Iris pigment epithelial cell (primary cell): Measurements from ENCODE around the gene ERC1.
"Not testable (repeated sequence)": the region's sequence is repeated elsewhere in the genome, so short reads cannot be mapped to it uniquely, and the experiment has no call there.

Source experiments
- DNase-seq: peaks from one replicate; pipeline ENCODE4 v3.0.0-alpha.2; 2011; ENCODE audit warnings: low read depth

Gene ERC1

GRCh38 chr12:1289371-1290155 lies 298.5 kb downstream of the ERC1 start:
- peak; percentile 3 for DNase-seq

GRCh38 chr12:1290716-1291115 lies 299.7 kb downstream of the ERC1 start:
- DNase-seq: no peak

GRCh38 chr12:1291601-1292332 lies 300.7 kb downstream of the ERC1 start:
- DNase-seq: no peak

- no peak for DNase-seq
These were observed 302.9 kb downstream of the ERC1 start for GRCh38 chr12:1293901-1294300.

- peak; percentile 74 for DNase-seq
These were observed 306.2 kb downstream of the ERC1 start for GRCh38 chr12:1297206-1297605.

GRCh38 chr12:1297639-1298175 lies 306.7 kb downstream of the ERC1 start:
- DNase-seq: peak; percentile 38

GRCh38 chr12:1300460-1300859 lies 309.4 kb downstream of the ERC1 start:
- DNase-seq: no peak

GRCh38 chr12:1302201-1302870 lies 311.3 kb downstream of the ERC1 start:
- DNase-seq: no peak

GRCh38 chr12:1305063-1305434 lies 314.0 kb downstream of the ERC1 start:
- no peak for DNase-seq

- DNase-seq: peak; percentile 8
These were observed 314.9 kb downstream of the ERC1 start for GRCh38 chr12:1305791-1306500.

- DNase-seq: no peak
These were observed 315.8 kb downstream of the ERC1 start for GRCh38 chr12:1306817-1307216.

GRCh38 chr12:1307796-1308195 lies 316.8 kb downstream of the ERC1 start:
- no peak for DNase-seq

- DNase-seq: peak; percentile 15
These were observed 318.6 kb downstream of the ERC1 start for GRCh38 chr12:1309613-1310012.

- no peak for DNase-seq
These were observed 319.6 kb downstream of the ERC1 start for GRCh38 chr12:1310653-1311052.

GRCh38 chr12:1311145-1311544 lies 320.1 kb downstream of the ERC1 start:
- no peak for DNase-seq

- DNase-seq: peak; percentile 6
These were observed 322.9 kb downstream of the ERC1 start for GRCh38 chr12:1313906-1314305.

GRCh38 chr12:1314523-1314922 lies 323.5 kb downstream of the ERC1 start:
- DNase-seq: no peak

GRCh38 chr12:1316991-1317390 lies 326.0 kb downstream of the ERC1 start:
- DNase-seq: not testable (repeated sequence)

- peak; percentile 36 for DNase-seq
These were observed 327.5 kb downstream of the ERC1 start for GRCh38 chr12:1318327-1319031.

- peak; percentile 54 for DNase-seq
These were observed 328.2 kb downstream of the ERC1 start for GRCh38 chr12:1319212-1319611.

GRCh38 chr12:1320021-1320420 lies 329.0 kb downstream of the ERC1 start:
- no peak for DNase-seq
